ENCODE data around the gene ADORA1.

Gene ADORA1

GRCh38 chr1:203127666-203128430, at the start of gene ADORA1:
ADORA1 (plus strand) TSS chr1:203127726; CDS start chr1:203128842, 1,116 bp downstream.
- DNase-seq (ENCODE audit: low read depth): no peak

- no peak for DNase-seq (ENCODE audit: low read depth)
Observed at GRCh38 chr1:203077956-203078355, 49.6 kb upstream of the ADORA1 start.

GRCh38 chr1:203078478-203078877, 49.0 kb upstream of the ADORA1 start:
- DNase-seq (ENCODE audit: low read depth): no peak

GRCh38 chr1:203080456-203080855, 47.1 kb upstream of the ADORA1 start:
- DNase-seq (ENCODE audit: low read depth): no peak

GRCh38 chr1:203081465-203082230, 45.9 kb upstream of the ADORA1 start:
- no peak for DNase-seq (ENCODE audit: low read depth)

GRCh38 chr1:203082231-203082505, 45.4 kb upstream of the ADORA1 start:
- no peak for DNase-seq (ENCODE audit: low read depth)

- DNase-seq (ENCODE audit: low read depth): no peak
Observed at GRCh38 chr1:203082571-203083462, 44.7 kb upstream of the ADORA1 start.

- DNase-seq (ENCODE audit: low read depth): no peak
Observed at GRCh38 chr1:203083463-203083921, 44.0 kb upstream of the ADORA1 start.

- no peak for DNase-seq (ENCODE audit: low read depth)
Observed at GRCh38 chr1:203084588-203085527, 42.7 kb upstream of the ADORA1 start.

GRCh38 chr1:203085528-203086406, 41.8 kb upstream of the ADORA1 start, which contains the start of gene MYOG:
MYOG (minus strand) TSS chr1:203086012; CDS start chr1:203085961, 51 bp downstream.
- DNase-seq (ENCODE audit: low read depth): no peak

- DNase-seq (ENCODE audit: low read depth): no peak
Observed at GRCh38 chr1:203086992-203087763, 40.3 kb upstream of the ADORA1 start.

GRCh38 chr1:203088441-203088840, 39.1 kb upstream of the ADORA1 start:
- DNase-seq (ENCODE audit: low read depth): no peak

- no peak for DNase-seq (ENCODE audit: low read depth)
Observed at GRCh38 chr1:203089001-203089650, 38.4 kb upstream of the ADORA1 start.

GRCh38 chr1:203089651-203090045, 37.9 kb upstream of the ADORA1 start:
- no peak for DNase-seq (ENCODE audit: low read depth)

- DNase-seq (ENCODE audit: low read depth): no peak
Observed at GRCh38 chr1:203090421-203091198, 36.9 kb upstream of the ADORA1 start.

- DNase-seq (ENCODE audit: low read depth): no peak
Observed at GRCh38 chr1:203091199-203091477, 36.4 kb upstream of the ADORA1 start.

- DNase-seq (ENCODE audit: low read depth): no peak
Observed at GRCh38 chr1:203091761-203092330, 35.7 kb upstream of the ADORA1 start.
